ENCODE data around the gene SFMBT1.

The SFMBT1 gene

GRCh38 chr3:53009826-53010539, 35.9 kb downstream of the SFMBT1 start:
- FAIRE-seq, result peak; percentile 75
- DNase-seq (ENCODE audit: extremely low spot score, insufficient read length, low read depth), result no peak

- no peak for FAIRE-seq
- DNase-seq (ENCODE audit: extremely low spot score, insufficient read length, low read depth), result no peak
Observed at GRCh38 chr3:53008932-53009331, 36.9 kb downstream of the SFMBT1 start.

- DNase-seq (ENCODE audit: extremely low spot score, insufficient read length, low read depth) (no peak), FAIRE-seq (no peak)
Observed at GRCh38 chr3:53005854-53006513, 39.9 kb downstream of the SFMBT1 start.

GRCh38 chr3:53005338-53005737, 40.5 kb downstream of the SFMBT1 start:
- FAIRE-seq (no peak), DNase-seq (ENCODE audit: extremely low spot score, insufficient read length, low read depth) (no peak)

- no peak for FAIRE-seq
Observed at GRCh38 chr3:53003320-53003719, 42.6 kb downstream of the SFMBT1 start.

GRCh38 chr3:52998771-52999513, 46.9 kb downstream of the SFMBT1 start:
- FAIRE-seq (no peak), DNase-seq (ENCODE audit: extremely low spot score, insufficient read length, low read depth) (no peak)

More at GRCh38 chr3:53003320-53003719, 42.6 kb downstream of the SFMBT1 start:
- DNase-seq (ENCODE audit: extremely low spot score, insufficient read length, low read depth), result no peak

GRCh38 chr3:52990637-52991036, 55.2 kb downstream of the SFMBT1 start:
- DNase-seq (ENCODE audit: extremely low spot score, insufficient read length, low read depth), result no peak
- no peak for FAIRE-seq

- no peak for DNase-seq (ENCODE audit: extremely low spot score, insufficient read length, low read depth)
- FAIRE-seq, result no peak
Observed at GRCh38 chr3:52986938-52987337, 58.9 kb downstream of the SFMBT1 start.

GRCh38 chr3:52986049-52986448, 59.8 kb downstream of the SFMBT1 start:
- FAIRE-seq, result no peak
- DNase-seq (ENCODE audit: extremely low spot score, insufficient read length, low read depth), result no peak

GRCh38 chr3:52983828-52984227, 62.0 kb downstream of the SFMBT1 start:
- DNase-seq (ENCODE audit: extremely low spot score, insufficient read length, low read depth) (no peak), FAIRE-seq (no peak)

- DNase-seq (ENCODE audit: extremely low spot score, insufficient read length, low read depth), result peak; percentile 30
- FAIRE-seq, result peak; percentile 93
Observed at GRCh38 chr3:52983336-52983807, 62.5 kb downstream of the SFMBT1 start.

GRCh38 chr3:52982839-52983238, 63.0 kb downstream of the SFMBT1 start:
- FAIRE-seq, result peak; percentile 24
- DNase-seq (ENCODE audit: extremely low spot score, insufficient read length, low read depth), result no peak

- DNase-seq (ENCODE audit: extremely low spot score, insufficient read length, low read depth) (no peak), FAIRE-seq (no peak)
Observed at GRCh38 chr3:52979190-52979983, 66.5 kb downstream of the SFMBT1 start.

GRCh38 chr3:52978109-52978754, 67.6 kb downstream of the SFMBT1 start:
- FAIRE-seq, result no peak
- no peak for DNase-seq (ENCODE audit: extremely low spot score, insufficient read length, low read depth)

- FAIRE-seq (no peak), DNase-seq (ENCODE audit: extremely low spot score, insufficient read length, low read depth) (no peak)
Observed at GRCh38 chr3:52973806-52974205, 72.1 kb downstream of the SFMBT1 start.

- FAIRE-seq (no peak), DNase-seq (ENCODE audit: extremely low spot score, insufficient read length, low read depth) (no peak)
Observed at GRCh38 chr3:52971895-52972294, 74.0 kb downstream of the SFMBT1 start.

- FAIRE-seq, result no peak
Observed at GRCh38 chr3:52967398-52967797, 78.5 kb downstream of the SFMBT1 start.

GRCh38 chr3:52962160-52962559, 83.7 kb downstream of the SFMBT1 start:
- DNase-seq (ENCODE audit: extremely low spot score, insufficient read length, low read depth), result no peak
- FAIRE-seq, result no peak

More at GRCh38 chr3:52967398-52967797, 78.5 kb downstream of the SFMBT1 start:
- no peak for DNase-seq (ENCODE audit: extremely low spot score, insufficient read length, low read depth)

- FAIRE-seq (no peak), DNase-seq (ENCODE audit: extremely low spot score, insufficient read length, low read depth) (no peak)
Observed at GRCh38 chr3:52959773-52960172, 86.1 kb downstream of the SFMBT1 start.

- no peak for FAIRE-seq
Observed at GRCh38 chr3:52939600-52939999, 106.3 kb downstream of the SFMBT1 start.

More at GRCh38 chr3:52939600-52939999, 106.3 kb downstream of the SFMBT1 start:
- DNase-seq (ENCODE audit: extremely low spot score, insufficient read length, low read depth), result no peak
